ENCODE data around the gene ZDHHC17.

ZDHHC17 gene

GRCh38 chr12:76898442-76898841, 134.5 kb downstream of the ZDHHC17 start:
- TF ChIP-seq ZBTB7A (IDR thresholded peaks at IDR 0.05; ENCODE audit: low read depth) (no peak), TEAD4 (IDR thresholded peaks at IDR 0.05) (no peak), YY1 (IDR thresholded peaks at IDR 0.05; ENCODE audit: low read depth) (no peak), CREB1 (IDR thresholded peaks at IDR 0.05; ENCODE audit: low read depth) (no peak), RAD21 (IDR thresholded peaks at IDR 0.05; ENCODE audit: low read depth) (no peak), MAX (IDR thresholded peaks at IDR 0.05) (no peak), TAF1 (IDR thresholded peaks at IDR 0.05; ENCODE audit: low read depth) (no peak), FOXM1 (IDR thresholded peaks at IDR 0.05; ENCODE audit: borderline replicate concordance, low read depth) (no peak), NFIC (IDR thresholded peaks at IDR 0.05) (no peak), CEBPB (IDR thresholded peaks at IDR 0.05) (no peak), EGR1 (IDR thresholded peaks at IDR 0.05) (no peak), EP300 (IDR thresholded peaks at IDR 0.05; ENCODE audit: borderline replicate concordance) (no peak), TCF12 (IDR thresholded peaks at IDR 0.05; ENCODE audit: low read depth) (no peak)
- TF ChIP-seq, protein P1, sequence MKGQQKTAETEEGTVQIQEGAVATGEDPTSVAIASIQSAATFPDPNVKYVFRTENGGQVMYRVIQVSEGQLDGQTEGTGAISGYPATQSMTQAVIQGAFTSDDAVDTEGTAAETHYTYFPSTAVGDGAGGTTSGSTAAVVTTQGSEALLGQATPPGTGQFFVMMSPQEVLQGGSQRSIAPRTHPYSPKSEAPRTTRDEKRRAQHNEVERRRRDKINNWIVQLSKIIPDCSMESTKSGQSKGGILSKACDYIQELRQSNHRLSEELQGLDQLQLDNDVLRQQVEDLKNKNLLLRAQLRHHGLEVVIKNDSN (IDR thresholded peaks at IDR 0.05), result no peak
- TF ChIP-seq, protein P2, sequence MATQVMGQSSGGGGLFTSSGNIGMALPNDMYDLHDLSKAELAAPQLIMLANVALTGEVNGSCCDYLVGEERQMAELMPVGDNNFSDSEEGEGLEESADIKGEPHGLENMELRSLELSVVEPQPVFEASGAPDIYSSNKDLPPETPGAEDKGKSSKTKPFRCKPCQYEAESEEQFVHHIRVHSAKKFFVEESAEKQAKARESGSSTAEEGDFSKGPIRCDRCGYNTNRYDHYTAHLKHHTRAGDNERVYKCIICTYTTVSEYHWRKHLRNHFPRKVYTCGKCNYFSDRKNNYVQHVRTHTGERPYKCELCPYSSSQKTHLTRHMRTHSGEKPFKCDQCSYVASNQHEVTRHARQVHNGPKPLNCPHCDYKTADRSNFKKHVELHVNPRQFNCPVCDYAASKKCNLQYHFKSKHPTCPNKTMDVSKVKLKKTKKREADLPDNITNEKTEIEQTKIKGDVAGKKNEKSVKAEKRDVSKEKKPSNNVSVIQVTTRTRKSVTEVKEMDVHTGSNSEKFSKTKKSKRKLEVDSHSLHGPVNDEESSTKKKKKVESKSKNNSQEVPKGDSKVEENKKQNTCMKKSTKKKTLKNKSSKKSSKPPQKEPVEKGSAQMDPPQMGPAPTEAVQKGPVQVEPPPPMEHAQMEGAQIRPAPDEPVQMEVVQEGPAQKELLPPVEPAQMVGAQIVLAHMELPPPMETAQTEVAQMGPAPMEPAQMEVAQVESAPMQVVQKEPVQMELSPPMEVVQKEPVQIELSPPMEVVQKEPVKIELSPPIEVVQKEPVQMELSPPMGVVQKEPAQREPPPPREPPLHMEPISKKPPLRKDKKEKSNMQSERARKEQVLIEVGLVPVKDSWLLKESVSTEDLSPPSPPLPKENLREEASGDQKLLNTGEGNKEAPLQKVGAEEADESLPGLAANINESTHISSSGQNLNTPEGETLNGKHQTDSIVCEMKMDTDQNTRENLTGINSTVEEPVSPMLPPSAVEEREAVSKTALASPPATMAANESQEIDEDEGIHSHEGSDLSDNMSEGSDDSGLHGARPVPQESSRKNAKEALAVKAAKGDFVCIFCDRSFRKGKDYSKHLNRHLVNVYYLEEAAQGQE (IDR thresholded peaks at IDR 0.05; ENCODE audit: low read depth), result no peak

GRCh38 chr12:76899522-76899921, 135.6 kb downstream of the ZDHHC17 start:
- TF ChIP-seq, protein P2 (IDR thresholded peaks at IDR 0.05; ENCODE audit: low read depth), result no peak
- TF ChIP-seq EGR1 (IDR thresholded peaks at IDR 0.05) (no peak), FOXM1 (IDR thresholded peaks at IDR 0.05; ENCODE audit: borderline replicate concordance, low read depth) (no peak), TEAD4 (IDR thresholded peaks at IDR 0.05) (no peak), NFIC (IDR thresholded peaks at IDR 0.05) (no peak), CEBPB (IDR thresholded peaks at IDR 0.05) (no peak), ZBTB7A (IDR thresholded peaks at IDR 0.05; ENCODE audit: low read depth) (no peak), MAX (IDR thresholded peaks at IDR 0.05) (no peak), CREB1 (IDR thresholded peaks at IDR 0.05; ENCODE audit: low read depth) (no peak), YY1 (IDR thresholded peaks at IDR 0.05; ENCODE audit: low read depth) (no peak), EP300 (IDR thresholded peaks at IDR 0.05; ENCODE audit: borderline replicate concordance) (no peak), TAF1 (IDR thresholded peaks at IDR 0.05; ENCODE audit: low read depth) (no peak), RAD21 (IDR thresholded peaks at IDR 0.05; ENCODE audit: low read depth) (no peak)
- TF ChIP-seq, protein P1 (IDR thresholded peaks at IDR 0.05), result no peak

DNA sequence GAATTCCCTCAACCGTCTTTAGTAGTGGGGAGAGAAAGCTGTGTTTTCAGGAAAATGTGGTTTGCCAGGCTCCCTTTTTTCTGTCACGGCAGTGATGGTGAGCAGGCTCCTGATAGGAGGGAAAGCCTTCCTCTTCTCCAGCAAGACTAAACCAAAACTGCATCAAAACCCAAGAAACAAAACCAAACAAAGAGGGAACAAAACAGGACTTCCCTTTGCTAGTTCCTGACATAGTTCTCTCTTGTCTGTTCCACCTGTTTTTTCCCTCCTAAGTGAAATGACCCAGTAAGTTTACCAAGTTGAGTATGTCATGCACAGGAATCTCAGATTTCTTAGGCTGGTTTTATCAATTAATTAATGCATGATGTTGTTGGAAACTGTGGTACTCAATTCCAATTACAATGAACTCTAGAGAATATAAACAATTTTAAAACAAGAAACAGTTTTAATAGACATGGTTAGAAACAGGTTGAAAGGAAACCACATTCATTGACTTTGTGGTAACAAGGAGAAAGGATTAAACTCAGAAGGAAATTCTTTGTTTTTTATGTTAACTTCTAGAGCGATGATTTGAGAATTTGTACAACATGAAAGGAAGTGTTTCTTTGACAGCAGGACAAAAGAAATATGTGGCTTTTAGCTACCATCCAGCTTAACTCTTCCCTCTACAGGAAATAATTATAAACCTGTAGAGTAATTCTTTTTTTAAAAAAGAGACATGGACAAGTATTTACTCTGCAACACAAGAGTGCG, 137.9 kb downstream of the ZDHHC17 start:
- TF ChIP-seq NFIC (IDR thresholded peaks at IDR 0.05), result no peak
- TF ChIP-seq, protein P2 (IDR thresholded peaks at IDR 0.05; ENCODE audit: low read depth), result no peak
- TF ChIP-seq EGR1 (IDR thresholded peaks at IDR 0.05), result no peak
- TF ChIP-seq TCF12 (IDR thresholded peaks at IDR 0.05; ENCODE audit: low read depth), result no peak
- TF ChIP-seq, protein P1 (IDR thresholded peaks at IDR 0.05), result no peak
- no peak for TF ChIP-seq CREB1 (IDR thresholded peaks at IDR 0.05; ENCODE audit: low read depth)
- TF ChIP-seq FOXM1 (IDR thresholded peaks at IDR 0.05; ENCODE audit: borderline replicate concordance, low read depth), result no peak
- no peak for TF ChIP-seq TAF1 (IDR thresholded peaks at IDR 0.05; ENCODE audit: low read depth)
- no peak for TF ChIP-seq MAX (IDR thresholded peaks at IDR 0.05)

Measured in Ishikawa (cell line).